ENCODE measurements around the gene CCDC177.

Gene CCDC177

DNA sequence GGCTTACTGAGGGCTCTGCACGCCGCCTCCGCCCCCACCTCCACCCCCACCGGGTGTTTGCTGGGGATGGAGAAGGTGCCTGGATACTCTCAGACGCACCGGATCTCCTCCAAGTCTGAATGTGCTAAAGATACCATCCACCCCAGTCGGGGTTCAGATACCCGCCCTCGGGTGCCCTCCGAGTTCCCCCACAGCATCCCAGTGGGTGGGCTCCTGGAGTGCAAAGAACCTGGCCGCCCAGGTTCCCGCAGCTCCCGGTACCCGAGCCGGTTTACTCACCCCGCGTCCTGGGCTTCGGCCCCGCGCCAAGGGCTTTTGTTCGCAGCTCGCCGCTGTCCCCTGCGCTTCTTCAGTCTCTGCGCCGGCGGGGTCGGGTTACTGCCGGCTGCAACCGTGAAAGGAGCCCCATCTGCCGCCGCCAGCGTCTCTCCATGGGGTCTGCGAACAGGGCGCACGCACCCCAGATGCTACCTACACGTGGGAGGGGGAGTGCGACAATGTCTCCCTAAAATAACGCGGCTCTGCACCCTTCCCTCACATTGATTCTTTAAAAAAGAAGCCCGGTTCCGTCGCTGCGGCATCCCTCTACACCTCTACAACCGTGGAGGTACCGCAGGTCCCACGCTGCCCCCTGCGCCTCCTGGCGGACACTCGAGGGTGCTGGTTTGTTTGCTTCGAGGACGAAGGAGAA is at the start of gene CCDC177:
CCDC177 (minus strand) TSS at position 609 of the 691 bp plus-strand sequence. CDS start 1,249 bp downstream, outside the sequence.
- FAIRE-seq (no peak), DNase-seq (ENCODE audit: insufficient read length, low spot score) (peak; percentile 91)

- FAIRE-seq (peak; percentile 44), DNase-seq (ENCODE audit: insufficient read length, low spot score) (no peak)
Measured at GRCh38 chr14:69624136-69624535, 49.5 kb upstream of the CCDC177 start.

DNA sequence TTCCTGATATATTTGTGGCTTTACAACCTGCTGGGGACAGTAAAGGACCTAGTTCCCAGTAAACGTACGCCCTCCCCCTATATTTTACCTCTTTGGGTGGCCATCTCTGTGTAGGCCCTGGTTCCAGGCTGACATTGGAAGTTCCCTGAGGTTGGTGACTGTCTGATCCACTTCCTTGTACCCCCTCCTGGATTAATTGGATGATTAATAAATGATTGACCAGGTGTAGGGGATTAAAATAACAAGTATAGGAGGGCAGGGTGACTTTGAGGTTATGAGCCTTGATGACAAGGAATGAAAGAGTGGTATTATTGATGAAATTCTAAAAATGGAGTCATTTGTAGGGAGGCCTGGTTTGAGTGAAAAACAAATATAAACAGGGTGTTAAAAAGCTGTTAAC is 46.3 kb upstream of the CCDC177 start:
- no peak for FAIRE-seq
- no peak for DNase-seq (ENCODE audit: insufficient read length, low spot score)

DNA sequence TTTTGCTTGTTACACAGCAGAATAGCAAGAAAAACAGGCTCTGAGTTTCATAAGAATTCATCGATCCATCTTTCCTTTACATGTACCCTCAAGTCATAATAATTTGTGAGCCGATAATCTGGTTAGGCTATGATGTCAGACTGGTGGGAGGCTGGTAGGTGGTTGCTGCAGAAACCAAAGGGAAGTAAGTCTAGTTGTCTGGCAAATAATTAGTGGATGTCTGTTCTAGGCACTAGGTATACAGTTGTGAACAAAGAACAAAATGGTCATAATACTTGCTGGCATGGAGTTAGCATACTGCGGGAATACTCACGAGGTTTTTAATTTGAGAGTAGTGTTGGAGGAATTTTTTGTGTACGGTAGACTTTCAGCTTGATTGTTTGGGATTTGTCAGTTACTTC is 45.5 kb upstream of the CCDC177 start:
- DNase-seq (ENCODE audit: insufficient read length, low spot score) (no peak), FAIRE-seq (peak; percentile 94)

- FAIRE-seq (peak; percentile 79), DNase-seq (ENCODE audit: insufficient read length, low spot score) (no peak)
Measured at GRCh38 chr14:69619012-69619411, 44.3 kb upstream of the CCDC177 start.

GRCh38 chr14:69617796-69618195 is 43.1 kb upstream of the CCDC177 start:
- FAIRE-seq = peak; percentile 83
- no peak for DNase-seq (ENCODE audit: insufficient read length, low spot score)

- DNase-seq (ENCODE audit: insufficient read length, low spot score) = no peak
- FAIRE-seq = no peak
Measured at GRCh38 chr14:69616408-69616773, 41.7 kb upstream of the CCDC177 start.

GRCh38 chr14:69615496-69616407 is 41.1 kb upstream of the CCDC177 start:
- DNase-seq (ENCODE audit: insufficient read length, low spot score) (no peak), FAIRE-seq (peak; percentile 99)

DNA sequence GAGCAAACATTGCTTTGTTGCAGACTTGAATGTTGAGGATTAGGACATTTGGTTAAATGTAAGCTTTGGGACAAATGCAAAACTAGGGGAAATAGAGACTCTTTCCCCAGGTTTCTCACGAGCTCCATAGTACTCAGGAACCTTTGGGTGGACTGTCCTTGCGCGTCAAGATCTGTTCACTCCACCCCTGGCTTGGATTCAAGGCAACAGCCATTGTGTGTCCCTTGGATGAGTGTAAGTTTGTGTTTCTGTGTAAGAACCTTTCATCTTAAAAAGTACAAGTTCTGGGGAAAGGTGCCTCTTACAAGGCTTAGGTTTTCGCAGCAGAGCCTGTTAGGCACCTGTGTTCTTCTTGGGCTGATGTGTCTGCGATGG is 40.4 kb upstream of the CCDC177 start:
- FAIRE-seq (no peak), DNase-seq (ENCODE audit: insufficient read length, low spot score) (no peak)

DNA sequence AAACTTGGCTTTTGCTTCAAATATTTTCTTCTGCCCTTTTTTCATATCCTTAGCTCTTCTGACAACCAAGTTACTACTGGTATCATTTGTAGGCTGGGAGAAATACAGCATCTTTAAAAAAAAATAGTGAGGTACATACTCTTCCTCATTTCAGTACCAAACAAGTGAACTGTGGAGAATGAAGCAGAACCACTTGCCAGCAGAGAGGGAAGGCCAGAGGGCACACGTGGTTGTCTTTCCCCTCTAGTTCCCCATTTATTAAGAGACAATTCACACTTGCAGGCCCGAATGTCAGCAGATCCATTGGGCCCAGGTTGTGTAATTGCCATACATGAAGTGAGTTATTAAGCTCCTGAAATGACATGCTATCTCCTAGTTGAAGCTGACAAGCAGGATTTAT is 39.9 kb upstream of the CCDC177 start:
- no peak for DNase-seq (ENCODE audit: insufficient read length, low spot score)
- FAIRE-seq = peak; percentile 92

GRCh38 chr14:69613312-69614073 is 38.8 kb upstream of the CCDC177 start:
- no peak for DNase-seq (ENCODE audit: insufficient read length, low spot score)
- peak; percentile 66 for FAIRE-seq

DNA sequence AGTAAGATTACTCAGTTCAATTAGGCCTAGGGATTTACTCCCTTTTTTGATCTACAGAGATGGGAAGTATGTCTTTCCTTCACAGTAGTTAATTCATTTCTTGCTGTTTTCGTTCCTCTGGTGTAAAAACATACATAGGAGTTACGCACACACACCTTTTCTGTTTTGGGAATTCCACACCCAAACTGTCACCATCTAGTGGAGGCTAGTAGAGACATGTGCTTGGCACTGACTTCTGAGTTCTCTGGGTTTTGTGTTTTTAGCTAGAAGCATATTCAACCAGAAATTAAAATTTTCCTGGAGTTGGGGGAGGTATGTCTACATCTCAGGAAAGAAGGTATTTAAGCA is 38.1 kb upstream of the CCDC177 start:
- no peak for DNase-seq (ENCODE audit: insufficient read length, low spot score)
- no peak for FAIRE-seq

DNA sequence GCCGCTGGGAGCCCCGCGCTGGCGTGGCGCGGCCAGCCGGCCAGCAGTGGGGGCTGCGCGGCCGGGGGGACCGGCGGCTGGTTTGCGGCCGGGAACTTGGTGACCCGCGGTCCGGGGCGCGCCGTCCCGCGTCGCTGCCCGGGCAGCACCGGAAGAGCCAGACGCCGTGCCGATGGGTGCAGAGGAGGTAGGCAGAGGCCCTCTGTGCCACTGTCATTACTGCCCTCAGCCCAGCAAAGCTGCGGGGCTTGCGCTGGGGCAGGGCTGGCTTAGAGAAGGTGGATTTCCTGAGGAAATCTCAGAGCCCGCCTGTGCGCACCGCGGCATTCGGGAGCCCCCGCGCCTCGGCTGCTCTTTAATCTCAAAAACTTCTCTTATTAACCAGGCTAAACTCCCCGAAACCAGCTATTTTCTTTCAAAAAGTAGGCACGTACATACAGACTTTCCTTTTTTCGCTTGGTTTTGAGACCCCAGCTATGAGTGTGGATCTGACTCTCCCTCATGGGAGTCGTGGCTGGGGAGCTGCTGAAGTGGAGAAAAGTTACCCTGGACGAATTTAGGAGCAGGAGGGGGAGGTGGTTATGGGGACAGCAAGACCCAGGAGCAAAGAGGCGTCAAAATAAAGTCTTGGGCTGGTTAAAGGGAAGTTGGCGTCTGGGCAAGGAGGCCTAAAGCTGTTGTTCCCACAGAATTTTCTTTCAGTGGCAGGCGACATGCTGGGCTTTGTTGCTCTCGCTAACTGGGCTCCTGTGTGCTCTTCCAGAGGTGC is 37.5 kb upstream of the CCDC177 start:
- DNase-seq (ENCODE audit: insufficient read length, low spot score) (no peak), FAIRE-seq (no peak)

DNA sequence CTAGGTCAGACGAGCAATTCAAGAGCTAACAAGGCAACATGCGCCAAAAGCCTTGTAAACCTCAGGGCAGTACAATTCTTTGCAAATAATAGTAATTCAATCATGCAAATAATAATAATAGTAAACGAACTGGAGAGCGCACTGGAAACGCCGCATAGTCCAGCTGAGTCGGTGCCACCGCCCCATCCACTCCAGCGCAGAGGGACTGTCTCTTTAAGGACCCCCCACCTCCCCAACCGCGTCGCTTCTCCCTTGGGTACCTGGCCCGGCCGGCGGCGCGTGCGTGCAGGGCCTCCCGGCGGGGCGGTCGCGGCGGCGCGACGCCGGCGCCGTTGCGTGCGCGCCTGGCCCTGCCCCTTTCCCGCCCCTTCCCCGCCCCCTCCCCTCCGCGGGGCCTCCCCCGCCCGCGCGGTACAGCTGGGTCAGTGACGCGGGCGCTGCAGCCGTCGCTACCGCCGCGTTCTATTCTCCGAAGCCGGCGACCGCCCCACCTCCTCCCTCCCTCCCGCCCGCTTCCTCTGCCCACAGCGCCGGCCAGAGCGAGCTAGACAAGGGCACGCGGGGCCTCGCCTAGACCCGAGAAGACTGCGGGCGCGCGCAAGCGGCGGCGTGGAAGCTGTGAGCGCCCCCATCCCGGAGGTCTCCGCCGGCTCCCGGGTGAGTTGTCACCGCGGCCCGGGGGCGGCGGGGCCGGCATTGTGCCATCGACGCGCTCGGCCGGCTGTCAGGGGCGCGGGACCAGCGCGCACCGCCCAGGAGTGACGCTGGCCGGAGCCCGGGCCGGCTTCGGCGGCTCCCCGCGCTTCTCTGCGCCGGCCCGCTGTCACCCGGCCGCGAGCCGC is 36.7 kb upstream of the CCDC177 start, which contains the start of gene SUSD6:
SUSD6 (plus strand) TSS at position 425 of the 842 bp plus-strand sequence. CDS start 46,997 bp downstream, outside the sequence.
- peak; percentile 75 for FAIRE-seq
- peak; percentile 73 for DNase-seq (ENCODE audit: insufficient read length, low spot score)

DNA sequence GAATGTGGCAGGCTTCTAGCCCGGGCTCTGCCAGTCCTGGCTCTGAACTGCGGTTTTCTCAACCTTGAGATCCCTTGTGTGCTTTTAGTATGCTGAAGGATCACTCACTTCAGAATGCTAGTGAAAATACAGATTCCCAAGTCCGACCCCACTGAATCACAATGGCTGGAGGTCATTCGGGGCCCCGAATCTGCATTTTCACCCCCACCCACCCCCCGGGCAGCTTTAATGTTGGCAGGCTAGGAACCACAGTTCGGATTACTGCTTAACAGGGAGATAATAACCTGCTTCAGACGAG is 36.2 kb upstream of the CCDC177 start:
- DNase-seq (ENCODE audit: insufficient read length, low spot score) (no peak), FAIRE-seq (no peak)

DNA sequence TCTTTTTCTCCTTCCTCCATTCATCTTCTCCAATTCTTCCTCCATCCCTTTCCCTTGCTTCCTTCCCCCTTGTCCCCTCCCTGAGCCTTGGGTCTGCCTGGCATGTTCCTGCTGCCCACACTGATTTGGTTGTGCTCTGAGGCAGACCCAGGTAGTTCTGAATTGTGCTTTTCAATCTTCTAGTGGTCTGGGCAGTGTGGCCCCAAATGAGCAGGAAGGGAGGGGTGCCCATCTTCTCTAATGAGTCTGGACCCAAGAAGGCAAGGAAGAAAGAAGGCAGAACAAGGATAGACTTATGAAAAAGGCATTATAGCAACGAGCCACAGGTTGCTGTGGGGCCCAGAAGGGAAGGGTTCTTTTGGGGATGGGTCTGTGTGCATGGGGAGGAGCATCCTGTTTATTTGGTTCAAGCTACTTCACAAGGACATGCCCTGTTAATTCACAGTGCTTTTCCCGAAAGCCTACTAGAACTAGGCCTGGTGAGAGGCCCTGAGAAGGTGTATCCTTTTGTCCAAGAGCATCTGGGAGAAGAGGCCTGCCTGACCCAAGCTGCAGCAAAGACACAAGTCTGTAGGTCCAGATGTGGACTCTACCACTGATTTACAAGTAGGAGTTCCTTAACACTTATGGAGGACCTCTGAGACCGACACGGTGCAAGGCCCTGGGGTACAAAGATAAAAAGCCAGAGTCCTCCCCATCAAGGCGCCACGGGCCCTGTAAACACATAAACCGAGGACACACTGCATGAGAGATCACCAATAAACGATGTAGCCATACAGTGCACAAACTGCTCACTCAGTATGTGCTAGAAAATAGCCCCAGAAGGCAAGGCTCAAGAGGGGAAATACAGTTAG is 35.6 kb upstream of the CCDC177 start:
- DNase-seq (ENCODE audit: insufficient read length, low spot score) (no peak), FAIRE-seq (no peak)

DNA sequence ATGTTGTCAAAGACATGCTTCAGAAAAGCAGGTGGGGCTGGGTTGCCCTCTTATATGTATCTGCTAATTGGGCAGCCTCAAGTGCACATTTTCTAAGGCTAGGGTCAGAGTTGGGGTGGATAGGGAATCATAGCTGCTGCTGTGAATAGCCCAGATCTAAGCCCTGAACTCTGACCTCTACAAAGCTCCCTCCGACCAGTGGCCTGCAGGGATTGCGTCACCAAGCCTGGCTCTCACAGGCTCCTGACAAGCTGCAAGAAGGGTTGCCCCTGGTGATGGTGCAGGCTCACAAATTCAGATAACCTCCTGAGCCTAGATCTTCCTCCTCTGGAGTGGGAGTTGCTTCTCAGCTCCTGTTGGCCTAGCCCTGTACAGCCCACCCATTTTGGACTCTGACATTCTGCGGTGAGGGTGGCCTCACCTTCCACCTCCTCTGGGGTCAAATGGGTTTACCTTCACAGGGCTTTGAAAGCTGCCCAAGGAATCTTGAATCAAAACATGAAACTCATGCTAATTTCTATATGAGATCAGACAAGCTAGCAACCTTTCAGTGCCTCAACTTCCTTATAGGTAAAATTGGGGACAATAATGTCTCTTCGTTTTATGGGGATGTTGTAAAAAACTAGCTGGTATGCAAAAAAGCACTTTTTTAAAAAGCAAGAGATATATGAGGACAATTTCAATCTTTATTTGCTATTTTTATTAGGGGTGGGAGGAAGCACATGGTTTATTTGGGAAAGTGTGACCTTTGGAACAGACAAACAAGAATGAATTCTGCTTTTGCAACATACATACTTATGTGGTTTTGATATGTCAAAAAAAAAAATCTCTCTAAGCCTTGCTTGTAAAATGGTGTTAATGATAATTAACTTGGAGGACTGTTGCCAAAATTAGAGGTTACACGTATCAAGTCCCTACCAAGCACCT is 31.9 kb upstream of the CCDC177 start:
- DNase-seq (ENCODE audit: insufficient read length, low spot score) = no peak
- FAIRE-seq = no peak

DNA sequence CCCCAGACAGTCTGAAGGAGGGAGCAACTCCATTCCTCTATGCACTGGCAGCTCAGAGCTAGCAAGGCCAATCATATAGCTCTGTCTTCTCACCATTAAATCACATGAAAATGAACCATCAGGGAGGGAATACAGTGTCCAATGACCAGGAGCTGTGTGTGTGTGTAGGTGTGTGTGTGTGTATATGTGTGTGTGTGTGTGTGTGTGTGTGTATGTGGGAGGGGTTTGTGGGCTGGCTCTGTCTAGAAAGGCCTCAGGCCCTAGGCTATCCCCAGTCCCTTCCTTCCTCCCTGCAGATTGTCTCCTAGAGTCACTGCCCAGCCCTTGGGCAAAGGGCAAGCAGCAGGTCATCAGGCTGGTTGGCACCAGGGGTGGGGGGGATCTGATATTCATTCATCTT is 31.1 kb upstream of the CCDC177 start:
- DNase-seq (ENCODE audit: insufficient read length, low spot score) = no peak
- FAIRE-seq = no peak
